Frontal cortex (tissue), 4 donors: ENCODE measurements around the gene SLC22A3. TPM values are rescaled to one million over a fixed set of nuclear protein-coding genes. Genes with fewer than 3 reads are reported as not detected.
"Not testable (repeated sequence)": the region's sequence is repeated elsewhere in the genome, so short reads cannot be mapped to it uniquely, and the experiment has no call there.

Experiments
- DNase-seq, 2 donors: peaks; one replicate each; pipeline ENCODE4 v3.0.0; 2012; ENCODE audit warnings: low spot score in 2 of 2
- FAIRE-seq: peaks from 2 replicates; lab custom pipeline; 2012; peaks lifted over from hg19 to GRCh38; lab: Jason Lieb, UNC
- total RNA-seq: library from RNA; depleted of rRNA; stranded (reverse); fragments of >200 nt; gene quantifications from one replicate; pipeline ENCODE4 v1.2.3, GENCODE V29; 2014
- donor health status: control.
- donor health status: control.
- donor health status: control.

SLC22A3 gene, protein sequence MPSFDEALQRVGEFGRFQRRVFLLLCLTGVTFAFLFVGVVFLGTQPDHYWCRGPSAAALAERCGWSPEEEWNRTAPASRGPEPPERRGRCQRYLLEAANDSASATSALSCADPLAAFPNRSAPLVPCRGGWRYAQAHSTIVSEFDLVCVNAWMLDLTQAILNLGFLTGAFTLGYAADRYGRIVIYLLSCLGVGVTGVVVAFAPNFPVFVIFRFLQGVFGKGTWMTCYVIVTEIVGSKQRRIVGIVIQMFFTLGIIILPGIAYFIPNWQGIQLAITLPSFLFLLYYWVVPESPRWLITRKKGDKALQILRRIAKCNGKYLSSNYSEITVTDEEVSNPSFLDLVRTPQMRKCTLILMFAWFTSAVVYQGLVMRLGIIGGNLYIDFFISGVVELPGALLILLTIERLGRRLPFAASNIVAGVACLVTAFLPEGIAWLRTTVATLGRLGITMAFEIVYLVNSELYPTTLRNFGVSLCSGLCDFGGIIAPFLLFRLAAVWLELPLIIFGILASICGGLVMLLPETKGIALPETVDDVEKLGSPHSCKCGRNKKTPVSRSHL
- 3.3 TPM for total RNA-seq

GRCh38 chr6:160348223-160349019 is at the start of gene SLC22A3:
Gene SLC22A3, plus strand, starts transcription at chr6:160348378. Its CDS starts 42 bp downstream, at chr6:160348420.
- FAIRE-seq (no peak), DNase-seq (peak; percentile 44 to 59)

DNA sequence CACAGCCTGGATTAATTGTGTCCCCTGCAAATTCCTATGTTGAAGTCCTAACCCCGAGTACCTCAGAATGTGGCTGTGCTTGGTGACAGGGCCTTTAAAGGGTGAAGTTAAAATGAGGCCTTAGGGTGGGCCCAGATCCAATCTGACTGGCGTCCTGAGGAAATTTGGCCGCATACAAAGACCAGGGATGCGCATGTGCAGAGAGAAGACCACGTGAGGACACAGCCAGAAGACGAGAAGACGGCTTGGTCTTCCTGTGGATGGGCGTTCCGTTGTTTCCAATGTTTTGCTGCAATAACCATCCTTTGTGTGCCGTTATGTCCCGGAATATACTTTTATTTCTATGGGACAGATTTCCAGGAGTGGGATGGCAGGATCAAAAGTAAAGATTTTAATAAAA is 48.6 kb upstream of the SLC22A3 start:
- FAIRE-seq: no peak

DNA sequence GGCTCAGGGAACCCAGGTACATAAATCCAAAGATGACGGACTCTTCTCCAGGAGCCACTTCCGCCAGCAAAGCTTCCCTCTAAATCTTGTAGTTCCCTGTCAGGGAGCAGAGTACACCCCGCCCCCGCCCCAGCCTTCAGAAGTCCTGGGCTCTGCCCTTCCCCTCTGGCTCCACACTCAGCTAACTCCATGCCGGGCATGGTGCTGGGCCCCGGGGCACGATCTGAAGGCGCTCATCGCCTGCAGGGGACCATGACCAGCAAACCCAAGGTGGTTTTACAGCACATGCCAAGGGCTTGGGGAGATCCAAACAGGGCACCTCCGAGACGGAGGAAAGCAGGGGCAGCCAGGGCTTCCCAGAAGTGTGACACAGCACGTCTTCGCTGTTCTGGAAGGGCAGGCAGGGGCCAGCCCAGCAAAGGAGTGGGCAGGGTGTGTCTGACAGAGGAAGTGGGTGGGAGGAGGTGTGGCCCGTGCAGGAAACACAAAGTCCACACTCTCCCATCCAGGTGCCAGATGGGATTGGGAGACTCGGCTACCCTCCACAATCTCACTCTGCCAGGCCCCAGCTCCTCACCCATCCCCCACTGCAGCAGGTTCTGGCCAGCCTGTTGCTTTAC is 48.0 kb upstream of the SLC22A3 start:
- no peak for DNase-seq
- FAIRE-seq: no peak

More for the DNA sequence above, 48.6 kb upstream of the SLC22A3 start:
- no peak for DNase-seq

- FAIRE-seq: no peak
- DNase-seq: no peak
These were observed 46.8 kb upstream of the SLC22A3 start for GRCh38 chr6:160301339-160301738.

DNA sequence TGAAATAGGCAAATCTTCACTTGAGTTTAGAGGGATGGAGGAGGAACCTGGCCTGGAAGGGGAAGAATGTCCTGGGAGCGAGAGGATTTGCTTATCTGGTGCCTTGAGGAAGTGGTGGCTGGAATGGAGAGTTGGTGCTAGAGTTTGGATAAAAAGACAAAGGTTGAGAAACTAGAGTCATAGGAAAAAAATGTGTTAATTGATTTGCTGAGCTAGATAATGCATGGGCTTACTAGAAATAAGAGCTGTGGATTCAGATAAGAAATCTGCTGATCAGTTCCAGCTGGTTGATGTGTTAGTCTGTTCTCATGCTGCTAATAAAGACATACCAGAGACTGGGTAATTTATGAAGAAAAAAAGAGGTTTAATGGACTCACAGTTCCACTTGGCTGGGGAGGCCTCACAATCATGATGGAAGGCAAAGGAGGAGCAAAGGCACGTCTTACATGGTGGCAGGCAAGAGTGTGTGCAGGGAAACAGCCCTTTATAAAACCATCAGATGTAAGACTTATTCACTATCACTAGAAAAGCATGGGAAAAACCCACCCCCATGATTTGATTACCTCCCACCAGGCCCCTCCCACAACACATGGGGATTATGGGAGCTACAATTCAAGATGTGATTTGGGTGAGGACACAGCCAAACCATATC is 45.6 kb upstream of the SLC22A3 start:
- DNase-seq, FAIRE-seq: not testable (repeated sequence)

GRCh38 chr6:160303806-160304205 is 44.4 kb upstream of the SLC22A3 start:
- no peak for FAIRE-seq

DNA sequence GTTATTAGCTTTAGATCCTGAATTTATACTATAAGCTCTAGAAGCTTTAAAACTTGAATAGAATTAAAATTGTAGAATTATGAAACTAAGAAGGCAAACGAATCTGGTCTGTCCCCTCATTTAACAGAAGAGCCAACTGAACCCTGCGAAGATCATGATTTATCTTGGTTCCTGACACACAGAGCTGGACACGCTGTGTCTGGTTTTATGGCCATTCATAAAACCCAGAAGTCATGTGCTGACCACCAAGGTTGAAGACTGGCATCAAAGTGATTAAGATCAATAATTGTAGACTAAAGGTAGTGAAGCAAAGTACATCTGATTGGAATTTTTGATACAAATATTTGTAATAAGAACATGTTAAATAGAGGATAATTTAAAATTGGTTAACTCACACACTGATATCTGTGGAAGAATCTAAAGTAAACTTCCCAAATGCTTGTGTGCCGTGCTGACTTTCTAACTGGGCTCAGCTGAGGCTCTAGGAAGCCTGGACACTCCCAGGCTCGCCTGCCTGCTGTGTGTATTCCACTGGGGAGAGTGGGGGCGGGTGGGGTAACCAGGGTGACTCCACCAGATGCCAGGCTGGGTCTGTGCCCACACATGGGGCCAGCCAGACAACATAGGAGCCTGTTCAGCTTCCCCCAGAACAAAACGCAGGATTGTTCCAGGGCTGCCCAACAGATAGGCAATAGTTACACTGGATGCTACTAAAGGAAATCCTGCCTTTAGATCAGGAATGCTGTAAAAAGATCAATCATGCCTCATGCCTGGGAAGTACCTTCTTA is 42.1 kb upstream of the SLC22A3 start:
- DNase-seq (peak; percentile 14 to 22), FAIRE-seq (no peak)

More at GRCh38 chr6:160303806-160304205, 44.4 kb upstream of the SLC22A3 start:
- DNase-seq: no peak

DNA sequence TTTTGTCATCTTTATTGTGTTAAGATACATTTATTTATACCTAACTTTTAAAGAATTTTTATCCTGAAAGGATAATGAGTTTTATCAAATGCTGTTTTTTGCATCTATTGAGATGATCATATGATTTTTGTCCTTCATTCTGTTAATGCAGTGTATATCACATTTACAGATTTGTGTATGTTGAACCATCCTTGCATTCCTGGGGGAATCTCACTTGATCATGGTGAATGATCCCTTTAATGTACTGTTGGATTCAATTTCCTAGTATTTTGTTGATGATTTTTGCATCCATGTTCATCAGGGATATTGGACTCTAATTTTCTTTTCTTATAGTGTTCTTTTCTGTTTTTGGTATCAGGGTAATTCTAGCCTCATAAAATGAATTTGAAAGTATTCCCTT is 38.5 kb upstream of the SLC22A3 start:
- no peak for DNase-seq
- no peak for FAIRE-seq

- no peak for DNase-seq
- FAIRE-seq: no peak
These were observed 35.3 kb upstream of the SLC22A3 start for GRCh38 chr6:160312900-160313299.

GRCh38 chr6:160315310-160315709 is 32.9 kb upstream of the SLC22A3 start:
- no peak for FAIRE-seq

DNA sequence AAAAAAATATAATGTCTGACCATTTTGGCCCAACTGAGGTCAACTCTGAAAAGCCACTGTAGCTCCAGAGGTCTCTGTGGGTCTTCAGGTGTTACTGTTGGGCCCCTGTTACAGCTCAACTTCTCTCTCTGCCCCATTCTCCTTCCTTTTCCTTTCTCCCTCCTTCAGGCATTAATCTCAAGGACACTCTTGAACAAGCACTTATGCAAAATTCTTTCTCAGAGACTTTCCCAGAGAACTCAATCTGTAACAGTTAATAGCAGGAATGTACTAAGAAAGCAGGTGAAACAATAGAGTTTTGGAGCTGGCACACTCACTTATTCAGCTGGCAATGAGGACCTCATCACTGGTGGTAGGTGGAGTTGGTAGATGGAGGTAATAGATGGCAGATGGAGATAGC is 31.9 kb upstream of the SLC22A3 start:
- no peak for FAIRE-seq
- DNase-seq: no peak

More at GRCh38 chr6:160315310-160315709, 32.9 kb upstream of the SLC22A3 start:
- no peak for DNase-seq

DNA sequence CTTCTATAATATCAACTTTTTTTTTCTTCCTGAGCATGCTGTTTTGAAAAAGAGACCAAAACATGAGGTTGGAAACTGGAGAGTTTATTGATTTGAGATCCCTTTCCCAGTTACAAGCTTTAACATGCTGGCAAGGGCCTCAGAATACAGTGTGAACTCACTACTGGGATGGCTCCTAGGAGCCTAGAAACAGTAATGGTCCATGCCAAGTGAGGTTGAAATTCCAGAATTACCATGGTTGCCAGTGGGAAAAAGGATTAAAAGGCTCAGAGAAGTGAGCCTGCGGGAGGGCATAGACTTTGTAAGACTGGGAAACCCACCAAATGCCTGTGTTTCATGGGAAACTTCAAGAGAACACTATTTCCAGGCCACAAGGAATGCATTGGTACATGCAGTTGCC is 28.9 kb upstream of the SLC22A3 start:
- DNase-seq: no peak
- FAIRE-seq: no peak

DNA sequence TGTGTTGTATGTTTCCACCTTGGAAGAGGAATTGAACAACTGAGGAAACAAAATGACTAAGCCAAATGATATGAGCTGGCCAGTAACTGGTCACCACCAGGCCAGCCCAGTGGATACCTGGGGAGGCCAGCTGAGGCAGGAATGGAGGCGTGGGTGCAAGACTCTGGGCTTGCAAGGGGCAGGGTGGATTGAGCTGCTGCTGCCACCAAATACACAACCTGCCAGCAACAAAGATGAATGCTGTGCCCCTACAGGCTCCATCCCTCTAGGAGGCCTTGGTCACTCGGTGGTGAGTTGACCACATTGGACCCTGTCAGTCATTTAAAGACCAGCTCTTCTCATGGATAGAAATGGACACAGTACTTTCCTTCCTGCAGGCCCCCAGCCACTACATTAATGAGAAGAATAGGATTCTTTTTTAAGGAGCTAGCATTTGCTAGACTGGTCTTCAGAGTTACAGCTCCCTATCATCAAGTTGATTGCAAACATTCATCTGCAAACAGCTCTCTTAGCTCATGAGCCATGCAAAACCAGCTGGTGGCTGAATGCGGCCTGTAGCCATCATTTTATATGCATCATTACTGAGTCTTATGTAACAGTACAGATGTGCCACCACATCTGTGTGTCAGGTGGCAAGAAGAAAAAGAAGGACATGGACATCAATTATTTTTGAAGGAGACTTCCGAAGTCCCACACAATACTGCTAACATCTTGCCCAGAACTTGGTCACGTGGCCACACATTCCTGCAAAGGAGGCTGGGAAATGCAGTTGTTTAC is 26.3 kb upstream of the SLC22A3 start:
- DNase-seq (no peak), FAIRE-seq (no peak)

- DNase-seq (no peak), FAIRE-seq (no peak)
These were observed 20.2 kb upstream of the SLC22A3 start for GRCh38 chr6:160327981-160328380.

DNA sequence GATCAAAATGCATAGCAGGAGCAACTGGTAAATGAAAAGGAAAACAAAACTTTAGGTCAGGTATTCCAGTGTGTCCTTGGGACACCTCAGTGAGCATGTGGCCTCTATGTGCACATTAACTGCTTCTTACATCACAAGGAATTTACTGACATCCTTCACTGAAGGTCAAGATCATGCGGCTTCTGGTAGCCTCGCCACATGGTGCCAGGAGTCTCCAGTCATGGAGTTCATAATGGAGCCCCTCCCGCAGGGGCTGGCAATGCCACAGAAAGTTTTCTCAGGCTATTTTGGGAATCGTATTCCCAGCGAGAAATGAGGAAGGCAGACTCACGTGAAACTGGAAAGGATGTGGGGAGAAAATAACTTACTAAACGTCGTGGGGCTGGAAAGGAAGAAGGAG is 19.7 kb upstream of the SLC22A3 start:
- no peak for DNase-seq
- FAIRE-seq: no peak

DNA sequence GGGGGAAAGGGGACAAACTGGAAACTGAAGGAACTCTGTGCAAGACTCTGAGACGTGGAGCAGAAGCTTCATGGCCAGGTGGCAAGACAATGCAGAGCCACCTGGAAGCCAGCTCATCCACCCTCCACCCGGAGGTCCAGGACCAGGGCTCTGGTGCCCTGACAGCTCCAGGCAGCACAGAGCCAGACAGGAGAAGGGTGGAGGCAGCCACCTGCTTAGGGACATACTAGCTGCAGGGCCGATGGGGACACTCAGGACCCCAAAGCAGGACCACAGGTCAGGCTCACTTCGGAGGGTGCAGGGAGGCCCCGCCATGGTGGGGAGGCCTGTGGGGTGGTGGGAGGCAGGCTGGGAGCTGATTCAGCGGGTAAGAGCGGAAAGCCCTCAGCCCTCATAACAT is 19.0 kb upstream of the SLC22A3 start:
- no peak for DNase-seq
- no peak for FAIRE-seq

DNA sequence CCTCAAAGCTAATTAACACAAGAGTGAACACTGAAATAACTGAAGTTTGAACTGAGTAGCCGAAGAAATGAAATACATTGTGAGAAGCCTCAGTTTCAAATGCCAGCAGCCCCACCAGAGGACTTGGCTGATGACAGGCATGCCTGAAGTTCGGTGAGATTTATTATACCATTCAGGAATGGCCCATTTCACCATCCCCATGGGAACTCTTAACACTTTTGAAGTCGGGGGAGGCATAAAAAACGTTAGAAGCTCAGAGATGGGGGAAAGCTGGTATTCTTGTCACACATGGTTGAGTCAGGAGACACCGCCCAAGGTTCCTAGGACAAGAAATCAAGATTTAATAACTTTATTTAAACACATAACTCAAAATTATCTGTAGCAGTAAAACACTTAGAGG is 17.6 kb upstream of the SLC22A3 start:
- FAIRE-seq: no peak
- DNase-seq: no peak

GRCh38 chr6:160331204-160331603 is 17.0 kb upstream of the SLC22A3 start:
- FAIRE-seq (no peak), DNase-seq (no peak)
